GM21737 (cell line): ENCODE data around the gene CTRL.

ENCODE experiments used
- ATAC-seq: cut with Tn5 transposase; IDR thresholded peaks from one replicate; pipeline ENCODE4 v1.9.1; 2021; ENCODE audit warnings: mild to moderate bottlenecking, moderate library complexity; ENCODE audit not compliant: unreplicated experiment

Gene CTRL

DNA sequence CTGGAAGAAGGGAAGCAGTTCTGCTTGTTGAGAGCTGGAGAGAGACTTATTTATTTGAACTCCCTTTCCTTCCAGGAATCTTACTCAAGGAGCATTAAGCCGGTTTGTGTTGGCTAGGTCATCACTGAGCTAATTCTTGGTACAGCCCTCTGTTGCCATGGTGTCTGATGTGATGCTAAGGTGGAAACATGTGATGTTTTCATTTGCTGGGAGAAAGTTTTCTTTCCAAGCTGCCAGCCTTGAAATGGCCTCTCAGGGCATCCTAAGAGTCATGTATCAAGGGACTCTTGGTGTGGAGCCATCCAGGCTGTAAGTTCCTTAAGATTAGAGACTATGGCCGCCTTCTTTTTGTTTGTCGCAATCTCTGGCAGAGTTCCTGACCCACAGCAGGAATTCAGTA lies 34.4 kb downstream of the CTRL start:
- no peak for ATAC-seq

GRCh38 chr16:67893743-67894399 lies 37.8 kb downstream of the CTRL start:
- ATAC-seq, result peak; percentile 10

- peak; percentile 94 for ATAC-seq
Observed at GRCh38 chr16:67892899-67893742, 38.5 kb downstream of the CTRL start, which contains the start of gene PSKH1. TSS of gene PSKH1 (plus strand) at chr16:67893254. CDS start at chr16:67908750, 15,496 bp downstream.

DNA sequence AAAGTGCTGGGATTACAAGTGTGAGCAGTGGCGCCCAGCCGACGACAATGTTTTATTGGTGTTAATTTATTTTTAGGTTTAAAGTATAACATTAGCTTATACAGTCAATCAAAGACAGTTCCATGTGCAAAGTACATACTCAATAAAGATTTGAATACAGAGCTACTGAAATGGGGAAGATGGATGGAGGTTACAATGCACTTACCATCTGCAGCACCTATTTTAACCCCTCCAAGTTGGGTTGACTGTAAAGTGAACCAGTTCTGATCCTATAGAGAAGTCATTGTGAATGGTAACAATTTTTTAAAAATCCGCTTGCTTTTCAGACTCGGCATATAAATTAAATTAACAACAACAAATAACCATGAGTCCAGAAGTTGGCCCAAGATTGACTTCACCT lies 39.3 kb downstream of the CTRL start:
- ATAC-seq, result no peak

- ATAC-seq, result no peak
Observed at GRCh38 chr16:67888331-67888730, 43.3 kb downstream of the CTRL start.

GRCh38 chr16:67886387-67886786 lies 45.3 kb downstream of the CTRL start:
- no peak for ATAC-seq

DNA sequence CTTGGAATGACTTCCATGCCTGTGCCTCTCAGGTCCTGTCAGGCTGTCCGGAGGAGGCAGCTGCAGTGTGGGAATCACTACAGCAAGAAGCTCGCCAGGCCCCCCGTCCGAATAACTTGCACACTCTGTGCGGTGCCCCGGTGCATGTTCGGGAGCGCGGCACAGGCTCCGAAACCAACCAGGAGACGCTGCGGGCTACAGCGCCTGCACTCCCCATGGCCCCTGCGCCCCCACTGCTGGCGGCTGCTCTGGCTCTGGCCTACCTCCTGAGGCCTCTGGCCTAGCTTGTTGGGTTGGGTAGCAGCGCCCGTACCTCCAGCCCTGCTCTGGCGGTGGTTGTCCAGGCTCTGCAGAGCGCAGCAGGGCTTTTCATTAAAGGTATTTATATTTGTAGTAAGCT lies 45.7 kb downstream of the CTRL start:
- no peak for ATAC-seq

GRCh38 chr16:67885545-67885944 lies 46.1 kb downstream of the CTRL start:
- ATAC-seq, result no peak

GRCh38 chr16:67884684-67885083 lies 47.0 kb downstream of the CTRL start, which contains the start of gene NRN1L:
TSS of gene NRN1L (plus strand) at chr16:67884885. CDS start at chr16:67884904, 19 bp downstream.
- ATAC-seq, result no peak

- ATAC-seq, result no peak
Observed at GRCh38 chr16:67883872-67884261, 47.8 kb downstream of the CTRL start.

- no peak for ATAC-seq
Observed at GRCh38 chr16:67883146-67883871, 48.4 kb downstream of the CTRL start.

DNA sequence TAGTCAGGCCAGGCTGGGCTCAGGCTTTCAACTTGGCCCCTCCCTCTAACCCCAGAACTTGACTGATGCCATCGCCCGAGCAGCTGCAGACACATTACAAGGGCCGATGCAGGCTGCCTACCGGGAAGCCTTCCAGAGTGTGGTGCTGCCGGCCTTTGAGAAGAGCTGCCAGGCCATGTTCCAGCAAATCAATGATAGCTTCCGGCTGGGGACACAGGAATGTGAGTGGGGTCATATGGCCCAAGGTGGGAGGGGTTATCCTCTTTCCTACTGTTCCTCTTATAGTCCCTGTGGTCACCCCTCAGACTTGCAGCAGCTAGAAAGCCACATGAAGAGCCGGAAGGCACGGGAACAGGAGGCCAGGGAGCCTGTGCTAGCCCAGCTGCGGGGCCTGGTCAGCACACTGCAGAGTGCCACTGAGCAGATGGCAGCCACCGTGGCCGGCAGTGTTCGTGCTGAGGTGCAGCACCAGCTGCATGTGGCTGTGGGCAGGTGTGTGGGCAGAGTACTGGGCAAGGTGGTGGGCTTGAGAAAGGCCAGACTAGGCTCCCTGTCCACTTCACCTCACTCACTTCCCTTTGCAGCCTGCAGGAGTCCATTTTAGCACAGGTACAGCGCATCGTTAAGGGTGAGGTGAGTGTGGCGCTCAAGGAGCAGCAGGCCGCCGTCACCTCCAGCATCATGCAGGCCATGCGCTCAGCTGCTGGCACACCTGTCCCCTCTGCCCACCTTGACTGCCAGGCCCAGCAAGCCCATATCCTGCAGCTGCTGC lies 49.1 kb downstream of the CTRL start:
- ATAC-seq, result no peak

DNA sequence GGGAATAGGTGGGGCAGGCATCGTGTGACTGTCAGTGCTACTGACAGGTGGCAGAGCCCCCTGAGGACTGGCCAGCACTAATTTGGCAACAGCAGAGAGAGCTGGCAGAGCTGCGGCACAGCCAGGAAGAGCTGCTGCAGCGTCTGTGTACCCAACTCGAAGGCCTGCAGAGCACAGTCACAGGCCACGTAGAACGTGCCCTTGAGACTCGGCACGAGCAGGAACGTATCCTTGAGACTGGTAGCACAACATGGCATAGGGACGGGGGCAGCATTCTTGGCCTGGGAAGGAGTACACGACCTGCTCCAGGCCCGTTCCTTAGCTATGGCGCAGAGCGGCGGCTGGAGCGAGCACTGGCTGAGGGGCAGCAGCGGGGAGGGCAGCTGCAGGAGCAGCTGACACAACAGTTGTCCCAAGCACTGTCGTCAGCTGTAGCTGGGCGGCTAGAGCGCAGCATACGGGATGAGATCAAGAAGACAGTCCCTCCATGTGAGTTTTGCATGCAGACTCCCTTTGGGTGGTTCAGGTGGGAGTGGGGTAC lies 50.0 kb downstream of the CTRL start:
- ATAC-seq, result no peak

- ATAC-seq, result no peak
Observed at GRCh38 chr16:67880584-67880983, 51.1 kb downstream of the CTRL start.

DNA sequence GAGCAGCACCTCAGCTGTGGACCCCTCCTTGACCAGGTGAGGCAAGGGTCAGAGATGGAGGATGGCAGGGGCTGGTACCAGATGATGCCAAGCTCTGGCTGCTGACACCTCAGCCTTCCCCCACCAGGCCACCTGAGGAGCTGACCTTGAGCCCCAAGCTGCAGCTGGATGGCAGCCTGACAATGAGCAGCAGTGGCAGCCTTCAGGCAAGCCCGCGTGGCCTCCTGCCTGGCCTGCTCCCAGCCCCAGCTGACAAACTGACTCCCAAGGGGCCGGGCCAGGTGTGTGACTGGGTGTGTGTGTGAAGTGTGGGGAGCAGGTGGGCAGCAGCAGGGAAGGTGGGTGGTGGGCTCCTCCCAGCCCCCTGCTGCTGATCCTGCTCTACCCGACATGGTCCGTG lies 51.7 kb downstream of the CTRL start:
- ATAC-seq, result no peak
